Small intestine (tissue), 7 donors: ENCODE data around the gene LMO7. TPM values are rescaled to one million over a fixed set of nuclear protein-coding genes. Genes with fewer than 3 reads are reported as not detected.

Source experiments
- DNase-seq, 2 donors: peaks; one replicate each; pipeline versions ENCODE4 v3.0.0 to v3.0.0-alpha.2; 2013
- FAIRE-seq: peaks from 2 replicates; lab custom pipeline; 2012; peaks lifted over from hg19 to GRCh38; lab: Jason Lieb, UNC
- H3K27ac ChIP-seq, 3 donors: one replicate each; pipeline ENCODE4 v1.5.1; 2013; ENCODE audit warnings: low read length in 2 of 3, mild to moderate bottlenecking in 2 of 3, control low read depth in 1 of 3, inconsistent platforms in 1 of 3, low read depth in 1 of 3, moderate library complexity in 1 of 3
- H3K27me3 ChIP-seq, 3 donors: one replicate each; pipeline ENCODE4 v1.6.1; 2013; ENCODE audit warnings: low read length in 3 of 3, inconsistent platforms in 1 of 3; ENCODE audit not compliant: control insufficient read depth in 3 of 3, insufficient read depth in 3 of 3
- H3K36me3 ChIP-seq, 3 donors: one replicate each; pipeline ENCODE4 v1.6.1; 2013; ENCODE audit warnings: low read length in 3 of 3, inconsistent platforms in 1 of 3, low read depth in 1 of 3, mild to moderate bottlenecking in 1 of 3, moderate library complexity in 1 of 3; ENCODE audit not compliant: control insufficient read depth in 3 of 3, insufficient read depth in 2 of 3
- H3K4me1 ChIP-seq, 3 donors: one replicate each; pipeline ENCODE4 v1.6.1; 2013; ENCODE audit warnings: low read length in 2 of 3, inconsistent platforms in 1 of 3, low read depth in 1 of 3, mild to moderate bottlenecking in 1 of 3, moderate library complexity in 1 of 3; ENCODE audit not compliant: control insufficient read depth in 3 of 3, insufficient read depth in 2 of 3
- H3K4me3 ChIP-seq, 3 donors: one replicate each; pipeline ENCODE4 v1.5.1; 2013; ENCODE audit warnings: low read length in 3 of 3, control low read depth in 1 of 3, inconsistent platforms in 1 of 3, low read depth in 1 of 3, mild to moderate bottlenecking in 1 of 3, moderate library complexity in 1 of 3
- H3K9me3 ChIP-seq, 2 donors: one replicate each; pipeline ENCODE4 v1.6.1; 2013; ENCODE audit warnings: low read depth in 1 of 2, low read length in 1 of 2; ENCODE audit not compliant: control insufficient read depth in 2 of 2, insufficient read depth in 1 of 2
- WGBS, 3 donors: extraction: QIAGEN DNeasy Blood & Tissue Kit; methylation state at CpG; one replicate each; pipeline ENCODE4 v1.1.7; 2013; 5-methylcytosine and 5-hydroxymethylcytosine counted together
- polyA plus RNA-seq, 4 donors: library from polyadenylated mRNA; stranded (reverse) in 3 of 4; unstranded in 1 of 4; fragments of 200-250 nt in 3 of 4; fragments of 120-200 nt in 1 of 4; gene quantifications; one replicate each; pipeline versions ENCODE4 v1.2.1 to v1.2.3, GENCODE V29; 2013
- donor health status: healthy with polysubstance abuse.
- donor health status: control.
- donor health status: control.
- donor health status: Bipolar disorder and iron deficiency.
- donor health status: healthy.

Gene LMO7
- polyA plus RNA-seq, 4 donors: 31.0 to 136 (median 84.3) TPM

DNA sequence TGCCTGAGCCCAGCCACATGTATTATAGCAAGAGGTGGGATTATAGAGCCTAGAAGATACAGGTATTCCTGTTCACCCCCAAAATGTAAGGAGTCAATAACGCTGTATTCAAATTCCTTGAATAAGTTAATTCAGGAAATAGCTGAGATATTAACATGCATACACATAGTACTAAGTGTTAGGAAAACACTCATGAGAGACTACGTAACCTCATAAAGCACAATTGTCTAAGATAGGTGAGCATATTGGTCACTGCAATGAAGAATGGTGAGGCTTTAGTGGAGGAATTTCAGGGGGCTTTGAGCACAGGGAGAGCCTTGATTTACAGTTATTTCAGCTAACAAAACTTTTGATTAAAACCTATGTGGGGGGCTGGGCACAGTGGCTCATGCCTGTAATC is 161.6 kb downstream of the LMO7 start:
- H3K27ac ChIP-seq: peak overlapping the region; percentile 62 to 76 (median 69)
- 97 to 98% (median 98%) methylated on average over 2 of the region's 2 CpGs for WGBS, 3 donors
- no peak for FAIRE-seq

DNA sequence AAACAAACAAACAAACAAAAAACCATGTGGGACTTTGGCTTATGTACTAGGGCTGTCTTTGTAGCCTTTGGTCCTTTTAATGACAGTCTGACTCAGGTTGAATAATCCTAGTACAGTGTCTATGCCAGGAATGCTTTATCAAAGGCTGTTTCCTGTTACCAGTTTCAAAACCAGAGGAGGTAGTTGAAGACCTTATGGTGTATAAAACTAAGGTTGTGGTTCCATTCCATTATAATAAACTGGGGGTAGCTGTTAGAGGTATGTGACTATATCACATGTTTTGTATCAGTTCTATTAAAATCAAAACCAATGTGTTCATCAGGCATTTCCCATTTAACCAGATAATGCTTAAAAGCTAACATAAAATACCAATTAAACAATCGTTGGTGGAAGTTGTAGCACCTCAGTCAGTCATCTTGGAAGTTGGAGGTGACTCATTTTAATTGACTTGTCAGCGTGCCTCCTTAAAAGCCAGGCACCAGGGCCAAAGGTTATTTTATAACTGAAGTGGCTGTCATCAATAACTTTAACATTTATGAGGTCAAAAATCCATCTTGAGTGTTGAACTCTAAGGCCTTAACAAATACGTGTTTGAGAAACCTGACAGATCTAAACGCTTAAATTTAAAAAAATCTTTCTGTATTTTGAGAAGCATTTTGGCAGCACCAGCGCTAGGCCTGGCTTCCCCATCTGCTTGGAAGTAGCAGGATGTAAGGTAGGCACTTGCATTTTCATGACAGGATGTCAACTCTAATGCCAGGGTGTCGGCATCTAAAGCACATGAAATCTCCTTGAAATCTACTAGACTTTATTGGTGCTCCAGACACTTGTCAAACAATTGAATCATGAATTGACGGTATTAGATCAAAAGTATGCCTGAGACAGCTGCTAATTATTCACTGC is 162.5 kb downstream of the LMO7 start:
- H3K4me1 ChIP-seq: peaks cover 4 to 32% (median 9%) of the 10 kb centered on the region in 3 donors
- WGBS, 3 donors: 17 to 59% (median 34%) methylated on average over 7 of the region's 7 CpGs
- H3K36me3 ChIP-seq: peaks cover 0 to 19% (median 14%) of the 10 kb centered on the region in 3 donors
- no peaks in the 10 kb centered on the region for H3K9me3 ChIP-seq
- no peak overlapping the region for H3K4me3 ChIP-seq
- FAIRE-seq (no peak), DNase-seq (peak; percentile 76 to 92)
- no peaks in the 10 kb centered on the region for H3K27me3 ChIP-seq
- H3K27ac ChIP-seq: peak overlapping the region; percentile 3 to 82 (median 62)

More for the DNA sequence above, 161.6 kb downstream of the LMO7 start:
- H3K4me1 ChIP-seq: peaks cover 4 to 38% (median 6%) of the 10 kb centered on the region in 3 donors
- no peak overlapping the region for H3K4me3 ChIP-seq
- no peaks in the 10 kb centered on the region for H3K9me3 ChIP-seq
- H3K36me3 ChIP-seq: peaks cover 0 to 15% (median 14%) of the 10 kb centered on the region in 3 donors
- no peaks in the 10 kb centered on the region for H3K27me3 ChIP-seq
- no peak for DNase-seq

DNA sequence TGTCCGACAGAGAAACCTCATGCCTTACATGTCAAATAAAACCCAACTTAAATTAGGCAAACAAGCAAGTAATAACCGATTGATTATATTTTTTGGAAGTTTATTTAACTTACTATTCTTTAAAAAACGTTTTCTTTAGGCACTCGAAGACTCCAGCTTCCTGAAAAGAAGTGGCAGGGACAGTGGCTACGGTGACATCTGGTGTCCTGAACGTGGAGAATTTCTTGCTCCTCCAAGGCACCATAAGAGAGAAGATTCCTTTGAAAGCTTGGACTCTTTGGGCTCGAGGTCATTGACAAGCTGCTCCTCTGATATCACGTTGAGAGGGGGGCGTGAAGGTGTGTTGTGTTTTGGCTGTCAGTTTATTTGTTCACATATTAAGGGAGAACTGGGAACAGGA is 164.4 kb downstream of the LMO7 start:
- Histone ChIP-seq H3K4me1 (peaks cover 0 to 21% (median 9%) of the 10 kb centered on the region in 3 donors), H3K4me3 (no peak overlapping the region), H3K27me3 (no peaks in the 10 kb centered on the region), H3K36me3 (peaks cover 0 to 23% (median 16%) of the 10 kb centered on the region in 3 donors), H3K27ac (no peak overlapping the region), H3K9me3 (no peaks in the 10 kb centered on the region)
- FAIRE-seq (no peak), DNase-seq (peak in 1 of 2 donors; percentile 23)
- WGBS, 3 donors: 59 to 65% (median 64%) methylated on average over 9 of the region's 9 CpGs

DNA sequence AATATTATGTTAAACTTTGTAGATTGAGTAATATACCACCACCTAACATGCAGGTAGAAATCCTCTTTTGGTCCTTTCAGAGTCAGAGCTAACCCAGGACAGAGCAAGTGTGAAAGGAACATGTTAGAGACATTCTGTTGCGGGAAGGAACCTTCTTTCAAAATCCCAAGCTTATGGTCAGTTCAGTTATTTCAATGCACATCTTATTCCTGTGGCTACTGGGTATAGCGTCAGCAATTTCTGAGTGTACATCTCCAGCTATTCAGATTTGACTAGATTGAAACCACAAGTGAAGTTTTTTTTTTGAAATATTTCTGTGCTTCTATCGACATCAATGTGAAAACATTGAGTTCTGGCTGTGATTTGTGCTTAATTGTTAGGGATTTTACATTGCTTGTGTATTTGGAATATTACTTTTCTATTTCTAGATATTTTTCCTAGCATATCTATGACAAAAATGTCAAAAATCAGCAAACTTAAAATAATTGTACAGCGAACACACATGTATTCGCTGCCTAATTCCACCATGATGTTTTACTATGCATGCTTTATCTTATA is 165.3 kb downstream of the LMO7 start:
- peaks cover 0 to 24% (median 19%) of the 10 kb centered on the region in 3 donors for H3K36me3 ChIP-seq
- FAIRE-seq: no peak

DNA sequence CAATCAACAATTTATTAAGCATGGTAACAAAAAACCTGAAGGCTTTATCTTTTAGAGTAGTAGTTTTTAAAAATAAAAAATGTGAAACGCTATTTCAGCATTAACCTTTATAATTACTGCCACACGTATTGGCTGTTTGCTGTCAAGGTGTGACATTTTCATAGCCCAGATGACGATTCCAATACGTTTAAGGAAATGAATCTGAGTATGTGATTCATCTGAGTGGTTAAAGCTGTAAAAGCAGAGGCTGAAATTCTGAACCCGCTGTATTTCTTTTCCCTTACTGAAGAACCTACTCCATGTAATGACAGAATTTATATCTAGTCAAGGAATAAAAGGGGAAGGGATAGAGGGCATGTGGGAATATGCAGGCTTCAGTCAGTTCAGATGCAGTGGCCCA is 166.0 kb downstream of the LMO7 start:
- Histone ChIP-seq H3K9me3 (no peaks in the 10 kb centered on the region), H3K27me3 (no peaks in the 10 kb centered on the region), H3K36me3 (peaks cover 0 to 25% (median 23%) of the 10 kb centered on the region in 3 donors), H3K4me3 (no peak overlapping the region), H3K4me1 (peaks cover 0 to 15% (median 9%) of the 10 kb centered on the region in 3 donors), H3K27ac (peak overlapping the region in 1 of 3 donors; percentile 27)
- 64 to 73% (median 72%) methylated on average over 5 of the region's 5 CpGs for WGBS, 3 donors
- FAIRE-seq (no peak), DNase-seq (no peak)

More for the DNA sequence above, 165.3 kb downstream of the LMO7 start:
- Histone ChIP-seq H3K9me3 (no peaks in the 10 kb centered on the region), H3K4me3 (no peak overlapping the region), H3K27me3 (no peaks in the 10 kb centered on the region), H3K27ac (no peak overlapping the region), H3K4me1 (peaks cover 0 to 21% (median 9%) of the 10 kb centered on the region in 3 donors)
- WGBS, 3 donors: 85 to 92% (median 90%) methylated on average over 5 of the region's 5 CpGs
- DNase-seq: no peak

DNA sequence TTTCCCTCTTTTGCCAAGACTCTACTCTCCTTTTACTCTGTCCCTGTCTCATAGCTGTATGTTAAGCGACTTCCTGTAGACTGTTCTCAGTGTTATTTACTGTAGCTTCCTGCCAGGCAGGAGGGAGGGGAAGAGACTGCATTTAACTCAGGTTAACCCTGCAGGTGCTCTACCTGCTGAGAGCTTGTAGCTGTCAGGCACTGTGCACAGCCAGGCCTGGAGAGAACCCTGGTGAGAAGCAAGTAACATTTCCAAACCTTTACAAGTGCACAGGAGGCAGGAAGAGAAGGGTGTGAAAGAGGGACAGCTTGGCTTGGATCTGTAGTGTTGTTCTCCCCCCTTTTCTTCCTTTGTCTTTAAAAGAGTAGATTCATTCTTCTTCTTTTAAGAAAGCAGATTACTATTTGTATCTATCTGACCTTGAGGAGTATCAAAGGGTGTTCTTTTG is 167.1 kb downstream of the LMO7 start:
- H3K9me3 ChIP-seq: no peaks in the 10 kb centered on the region
- peaks cover 0 to 4% (median 3%) of the 10 kb centered on the region in 3 donors for H3K4me1 ChIP-seq
- no peak for FAIRE-seq
- peaks cover 0 to 27% (median 23%) of the 10 kb centered on the region in 3 donors for H3K36me3 ChIP-seq
- H3K27ac ChIP-seq: no peak overlapping the region
- no peak overlapping the region for H3K4me3 ChIP-seq
- DNase-seq: peak; percentile 31 to 44
- WGBS, 3 donors: 5 to 26% (median 13%) methylated on average over 1 of the region's 1 CpG
- H3K27me3 ChIP-seq: no peaks in the 10 kb centered on the region

DNA sequence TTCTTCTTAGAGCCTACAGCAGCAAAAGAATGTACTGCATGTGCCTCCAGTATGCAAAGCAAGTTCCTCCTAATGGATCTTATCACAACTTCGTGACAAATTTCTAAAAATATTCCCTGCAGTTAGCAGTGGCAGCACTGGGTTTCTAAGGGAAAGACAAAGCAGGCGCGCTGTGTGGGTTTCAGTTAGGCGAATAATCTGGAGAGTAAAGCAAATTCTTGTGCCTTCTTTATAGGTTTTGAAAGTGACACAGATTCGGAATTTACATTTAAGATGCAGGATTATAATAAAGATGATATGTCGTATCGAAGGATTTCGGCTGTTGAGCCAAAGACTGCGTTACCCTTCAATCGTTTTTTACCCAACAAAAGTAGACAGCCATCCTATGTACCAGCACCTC is 167.9 kb downstream of the LMO7 start:
- H3K4me3 ChIP-seq: no peak overlapping the region
- FAIRE-seq (no peak), DNase-seq (no peak)
- H3K27ac ChIP-seq: no peak overlapping the region
- peaks cover 0 to 3% (median 2%) of the 10 kb centered on the region in 3 donors for H3K4me1 ChIP-seq
- WGBS, 3 donors: 87 to 91% (median 91%) methylated on average over 10 of the region's 10 CpGs
- H3K9me3 ChIP-seq: no peaks in the 10 kb centered on the region
- H3K36me3 ChIP-seq: peaks cover 0 to 27% (median 23%) of the 10 kb centered on the region in 3 donors
- H3K27me3 ChIP-seq: no peaks in the 10 kb centered on the region

DNA sequence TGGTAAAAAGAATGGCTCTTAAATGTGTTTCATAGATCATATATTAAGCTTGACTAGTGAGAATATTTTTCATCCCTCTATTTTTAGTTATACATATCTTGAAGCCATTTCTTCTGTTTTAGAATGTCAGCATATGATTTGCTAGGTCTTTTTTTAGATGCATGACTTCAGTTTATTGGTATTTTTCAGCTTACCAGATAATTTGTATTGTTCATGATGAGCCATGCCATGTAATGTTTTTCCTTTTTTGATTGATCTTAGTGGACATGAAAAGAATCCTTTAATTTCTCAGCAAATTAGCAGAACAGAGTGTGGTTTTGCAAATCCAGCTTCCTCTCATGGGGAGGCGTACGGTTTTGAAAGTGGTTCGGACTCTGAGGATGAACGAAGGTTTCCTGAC is 168.5 kb downstream of the LMO7 start:
- H3K27ac ChIP-seq: no peak overlapping the region
- FAIRE-seq: no peak
- 96 to 100% (median 97%) methylated on average over 4 of the region's 4 CpGs for WGBS, 3 donors

More for the DNA sequence above, 168.5 kb downstream of the LMO7 start:
- H3K9me3 ChIP-seq: no peaks in the 10 kb centered on the region
- no peak overlapping the region for H3K4me3 ChIP-seq
- H3K27me3 ChIP-seq: no peaks in the 10 kb centered on the region
- peaks cover 0 to 27% (median 23%) of the 10 kb centered on the region in 3 donors for H3K36me3 ChIP-seq
- peaks cover 0 to 3% (median 0%) of the 10 kb centered on the region in 3 donors for H3K4me1 ChIP-seq
- DNase-seq: no peak
